ENCODE data around the gene ASXL2.

ASXL2 gene

DNA sequence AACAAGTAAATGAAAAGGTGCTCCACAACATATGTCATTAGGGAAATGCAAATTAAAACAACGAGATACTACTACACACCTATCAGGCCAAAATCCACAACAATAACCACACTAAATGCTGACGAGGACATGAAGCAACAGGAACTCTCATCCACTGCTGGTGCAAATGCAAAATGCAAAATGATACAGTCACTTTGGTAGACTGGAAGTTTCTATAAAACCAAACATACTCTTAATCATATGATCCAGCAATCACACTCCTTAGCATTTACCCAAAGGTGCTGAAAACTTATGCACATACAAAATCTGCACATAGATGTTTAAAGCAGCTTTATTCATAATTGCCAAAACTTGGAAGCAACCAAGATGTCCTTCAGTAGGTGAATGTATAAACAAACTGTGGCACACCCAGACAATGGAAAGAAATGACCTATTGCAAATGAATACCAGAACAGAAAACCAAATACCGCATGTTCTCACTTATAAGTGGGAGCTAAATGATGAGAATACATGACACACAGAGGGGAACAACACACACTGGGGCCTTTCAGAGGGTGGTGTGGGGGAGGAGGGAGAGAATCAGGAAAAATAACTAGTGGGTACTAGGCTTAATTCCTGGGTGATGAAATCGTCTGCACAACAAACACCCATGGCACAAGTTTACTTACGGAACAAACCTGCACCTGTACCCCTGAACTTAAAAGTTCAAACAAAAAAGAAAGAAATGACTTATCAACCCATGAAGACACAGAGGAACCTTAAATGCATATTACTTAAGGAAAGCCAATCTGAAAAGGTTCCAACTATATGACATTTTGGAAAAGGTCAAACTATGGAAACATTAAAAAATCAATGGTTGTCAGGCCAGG is 80.4 kb downstream of the ASXL2 start:
- DNase-seq: no peak

DNA sequence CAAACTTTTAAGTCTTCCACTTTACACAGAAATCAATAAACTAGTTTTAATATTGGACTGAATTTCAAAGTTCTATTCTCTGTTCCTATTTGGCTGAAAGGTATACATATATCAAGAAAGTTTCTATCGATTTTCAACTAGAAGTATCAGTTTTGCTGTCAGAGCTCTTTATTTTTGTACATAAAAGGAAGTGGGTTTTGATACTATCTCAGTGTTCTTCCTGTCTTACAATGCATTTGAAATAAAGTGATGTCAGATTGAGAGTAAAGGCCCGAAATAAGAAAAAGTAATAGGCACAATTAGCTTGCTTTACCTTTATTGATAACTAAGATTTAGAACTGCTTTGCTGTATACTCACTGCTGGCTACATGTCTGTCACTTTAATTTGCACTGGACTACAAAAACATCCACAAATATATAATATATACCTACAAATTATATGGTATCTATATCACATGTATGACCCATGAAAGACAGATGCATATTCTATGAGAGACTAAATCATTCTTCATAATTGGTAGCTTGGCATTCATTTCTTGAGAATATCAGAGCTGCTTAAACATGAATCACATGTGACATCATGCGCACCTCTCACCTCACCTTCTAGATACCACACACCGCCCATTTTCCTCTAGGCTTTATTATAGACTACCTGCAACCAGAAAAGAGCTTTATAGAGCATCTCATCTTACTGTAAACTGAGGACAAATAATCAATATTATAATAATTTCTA is 83.6 kb downstream of the ASXL2 start:
- no peak for DNase-seq

DNA sequence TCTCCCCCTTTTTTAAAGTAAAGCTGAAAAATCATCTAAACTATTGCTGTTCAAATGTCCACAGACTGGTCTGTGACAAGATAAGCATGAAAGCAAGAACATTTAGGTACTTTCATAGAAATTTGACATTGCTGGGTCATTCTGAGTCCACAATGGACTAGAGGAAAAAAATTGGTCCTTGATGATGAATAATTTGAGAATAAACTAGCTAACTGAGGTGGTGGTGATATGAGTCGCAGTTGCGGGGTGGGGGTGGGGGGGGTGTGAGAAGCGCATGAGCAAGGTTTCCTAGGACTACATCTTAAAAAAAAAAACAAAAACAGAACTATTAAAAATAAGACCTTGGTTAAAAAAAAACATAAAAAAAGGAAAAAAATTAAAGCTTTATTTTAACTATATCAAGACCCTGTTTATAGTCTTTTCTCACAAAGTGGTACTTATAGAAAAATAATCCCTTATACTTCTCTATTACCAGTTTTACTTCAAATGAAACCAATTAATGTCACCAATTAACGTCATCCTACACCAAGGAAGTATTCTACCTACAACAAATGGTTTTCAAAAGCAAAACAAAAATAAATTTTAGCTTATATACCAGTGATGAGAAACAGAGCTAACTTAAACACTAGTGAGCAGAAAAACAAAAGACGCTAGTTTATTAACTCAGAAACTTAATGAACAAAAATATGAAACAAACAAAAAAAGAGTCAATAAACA is 88.1 kb downstream of the ASXL2 start:
- DNase-seq: no peak

DNA sequence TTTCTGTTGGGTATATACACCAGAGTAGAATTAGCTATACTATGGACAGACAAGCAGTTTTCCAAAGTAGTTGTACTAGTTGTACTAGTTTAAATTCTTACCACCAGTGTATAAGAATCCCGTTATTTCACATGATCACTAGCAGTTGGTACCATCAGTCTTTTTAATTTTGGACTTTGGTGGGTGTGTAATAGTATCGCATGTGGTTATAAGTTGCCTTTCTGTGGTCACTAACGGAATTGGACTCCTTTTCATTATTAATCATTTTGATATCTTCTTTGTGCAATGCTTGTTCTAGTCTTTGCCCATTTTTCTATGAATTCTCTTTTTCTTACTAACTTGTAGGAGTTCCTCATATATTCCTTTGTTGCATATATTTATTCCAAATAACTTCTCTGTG is 89.8 kb downstream of the ASXL2 start:
- DNase-seq: no peak

DNA sequence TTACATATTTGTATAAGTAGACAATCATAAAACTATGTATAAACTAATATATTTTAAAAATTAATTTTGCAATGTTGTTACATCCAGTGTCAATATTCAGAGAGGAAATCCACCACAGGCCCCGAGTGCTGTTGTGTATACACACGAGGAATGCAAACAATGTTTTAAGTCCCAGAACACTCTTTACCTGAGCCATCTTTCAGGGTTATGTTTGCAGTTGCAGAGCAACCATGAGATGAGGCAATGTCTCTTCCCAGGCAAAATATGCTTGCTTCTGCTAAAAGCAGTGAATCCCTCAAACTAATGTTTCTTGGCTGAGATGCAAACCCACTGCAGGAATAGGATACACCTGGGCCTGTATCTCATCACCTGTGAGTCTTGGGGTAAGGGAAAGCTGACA is 91.3 kb downstream of the ASXL2 start:
- no peak for DNase-seq

DNA sequence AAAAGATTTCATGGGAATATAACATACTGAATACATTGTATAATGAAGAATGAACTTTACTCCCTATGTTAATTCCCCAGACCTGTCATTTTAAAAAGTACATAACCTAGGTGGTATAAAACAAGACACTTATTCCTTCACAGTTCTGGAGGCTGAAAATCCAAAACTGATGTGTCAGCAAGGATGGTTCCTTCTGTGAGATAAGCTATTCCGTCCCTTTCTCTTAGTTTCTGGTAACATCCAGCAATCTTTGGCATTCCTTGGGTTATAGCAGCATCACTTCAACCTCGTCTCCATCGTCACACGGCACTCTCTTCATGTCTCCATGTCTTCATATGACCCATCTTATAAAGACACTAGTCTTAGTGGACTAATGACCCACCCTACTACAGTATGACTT is 93.9 kb downstream of the ASXL2 start:
- no peak for DNase-seq

DNA sequence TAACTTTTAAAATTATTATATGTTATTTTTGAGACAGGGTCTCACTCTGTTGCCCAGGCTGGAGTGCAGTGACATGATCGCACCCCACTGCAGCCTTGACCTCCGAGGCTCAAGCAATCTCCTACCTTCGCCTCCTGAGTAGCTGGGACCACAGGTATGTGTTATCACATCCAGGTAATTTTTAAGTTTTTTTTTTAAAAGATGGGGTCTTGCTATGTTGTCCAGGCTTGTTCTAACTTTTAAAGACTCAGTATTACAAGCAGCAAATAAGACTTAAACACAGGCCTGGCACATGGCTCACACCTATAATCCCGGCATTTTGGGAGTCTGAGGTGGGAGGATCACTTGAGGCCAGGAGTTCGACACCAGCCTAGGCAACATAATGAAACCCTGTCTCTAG is 101.2 kb downstream of the ASXL2 start:
- DNase-seq: no peak

DNA sequence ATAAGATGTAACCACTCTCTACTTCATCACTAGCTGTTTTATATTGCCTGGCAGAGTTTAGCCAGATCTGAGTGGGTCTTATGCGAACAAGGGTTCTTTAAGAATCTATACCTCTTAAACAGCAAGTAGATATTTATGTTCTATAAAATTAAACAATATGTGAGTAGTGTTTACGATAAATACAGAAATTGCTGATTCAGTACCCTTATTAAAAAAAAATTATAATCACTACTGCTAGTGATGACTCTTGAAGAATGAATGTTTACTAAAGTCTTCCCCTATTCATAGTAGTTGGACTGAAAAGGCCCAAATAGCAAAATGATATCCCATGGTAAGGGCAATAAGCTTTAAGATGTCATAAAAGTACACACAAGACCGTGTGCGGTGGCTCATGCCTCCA is 106.2 kb downstream of the ASXL2 start:
- no peak for DNase-seq

DNA sequence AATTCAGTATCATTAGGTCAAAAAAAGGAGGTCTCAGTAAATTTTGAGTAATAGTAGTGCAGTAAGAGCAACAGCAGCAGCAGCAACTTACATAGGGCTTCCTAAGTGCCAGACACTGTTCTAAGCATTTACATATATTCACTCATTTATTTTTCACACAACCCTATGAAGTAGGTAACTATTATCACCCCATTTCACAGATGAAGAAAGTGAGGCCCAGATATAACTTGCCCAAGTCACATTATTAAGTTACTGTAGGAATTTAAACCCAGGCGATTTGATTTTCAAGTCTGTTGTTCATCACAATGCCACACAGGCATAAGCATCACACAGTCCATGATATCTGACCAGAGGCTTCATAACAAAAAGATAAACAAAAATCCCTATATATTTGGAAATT is 114.7 kb downstream of the ASXL2 start:
- no peak for DNase-seq

DNA sequence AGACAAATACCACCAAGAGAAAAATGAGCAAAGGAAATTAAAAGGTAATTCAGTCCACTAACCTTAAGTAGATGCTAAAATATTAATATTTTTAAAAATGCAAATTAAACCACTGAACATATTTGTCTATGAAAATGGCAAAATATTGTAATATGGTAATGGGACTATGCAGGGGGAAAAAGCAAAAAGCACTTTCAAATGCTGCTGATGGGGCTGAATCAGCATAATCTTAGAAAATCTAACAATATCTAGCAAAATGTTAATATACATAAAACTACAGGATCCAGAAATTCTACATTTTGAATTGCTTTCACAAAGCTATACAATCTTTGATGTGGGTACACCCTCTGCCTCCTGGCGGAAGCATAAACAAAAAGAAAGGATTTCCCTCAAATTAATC is 118.0 kb downstream of the ASXL2 start:
- no peak for DNase-seq

DNA sequence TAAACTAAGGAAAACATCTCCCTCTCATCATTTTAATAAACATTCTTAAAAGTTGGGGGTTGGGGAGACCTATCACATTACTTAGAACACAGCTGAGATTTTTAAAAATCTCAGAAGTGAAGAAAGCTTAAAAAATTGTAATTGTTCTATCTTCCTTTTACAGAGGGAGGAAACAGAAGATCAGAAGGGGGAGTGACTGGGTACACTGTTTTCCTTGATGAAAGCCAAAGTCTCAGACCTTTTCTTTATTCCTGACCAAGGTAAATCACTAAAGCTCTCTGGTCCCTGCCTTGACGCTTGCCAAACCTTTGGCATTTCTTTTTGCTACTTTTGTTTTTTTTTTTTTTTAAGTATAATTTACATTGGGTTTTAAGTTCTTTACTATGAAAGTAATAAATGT is 119.9 kb downstream of the ASXL2 start:
- DNase-seq: no peak

DNA sequence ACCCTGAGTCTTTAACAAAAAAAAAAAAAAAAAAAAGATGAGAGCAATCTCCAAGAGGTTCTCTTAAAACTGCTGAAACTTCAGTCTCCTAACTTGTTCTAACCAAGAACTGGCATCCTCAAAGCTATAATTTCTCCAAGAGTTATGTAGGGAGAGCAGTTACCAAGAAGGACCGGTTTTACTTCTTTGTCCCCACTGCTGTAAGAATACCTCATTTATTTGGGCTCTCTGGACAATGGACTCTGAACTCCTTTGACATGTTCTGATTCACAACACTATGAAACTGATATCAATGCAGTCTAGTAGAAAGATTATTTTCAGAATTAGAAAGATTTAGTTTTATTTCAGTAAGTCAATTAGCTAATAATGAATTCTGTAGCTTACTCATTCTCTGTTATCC is 120.4 kb downstream of the ASXL2 start:
- no peak for DNase-seq

DNA sequence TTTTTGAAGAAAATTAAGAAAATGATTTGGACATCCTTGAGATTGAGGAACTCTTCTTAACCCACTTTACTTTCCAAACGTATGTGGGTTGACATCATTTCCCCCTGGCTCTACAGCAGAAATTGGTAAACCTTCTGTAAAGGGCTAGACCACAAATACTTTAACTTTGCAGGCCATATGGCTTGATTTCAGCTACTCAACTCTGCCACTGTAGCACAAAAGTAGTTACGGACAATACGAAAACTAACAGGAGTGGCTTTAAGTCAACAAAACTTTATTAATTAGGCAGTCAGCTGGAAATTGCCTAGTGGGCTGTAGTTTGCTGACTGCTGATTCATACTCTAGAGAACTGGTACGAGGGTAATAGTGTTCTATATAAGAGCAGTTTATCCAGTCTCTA is 121.8 kb downstream of the ASXL2 start:
- no peak for DNase-seq

DNA sequence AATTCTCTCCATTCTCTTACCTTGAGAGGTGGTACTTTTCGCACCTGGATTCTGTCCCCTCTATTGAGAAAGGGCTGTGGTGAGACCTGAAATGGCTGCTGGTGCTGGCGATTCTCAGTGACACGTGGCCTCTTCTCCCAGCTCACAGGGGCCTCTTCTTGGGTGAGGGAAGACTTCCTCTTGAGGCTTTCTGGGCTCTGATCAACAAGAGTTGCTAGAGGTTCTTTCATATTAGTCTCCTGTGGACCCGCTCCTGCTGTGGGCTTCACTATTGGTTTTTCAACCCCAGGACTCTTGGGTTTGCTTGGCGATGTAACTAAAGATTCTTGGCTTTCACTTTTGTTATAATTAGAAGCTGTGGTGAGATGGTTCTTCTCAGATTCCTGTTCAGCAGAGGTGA is 128.6 kb downstream of the ASXL2 start:
- DNase-seq: no peak

DNA sequence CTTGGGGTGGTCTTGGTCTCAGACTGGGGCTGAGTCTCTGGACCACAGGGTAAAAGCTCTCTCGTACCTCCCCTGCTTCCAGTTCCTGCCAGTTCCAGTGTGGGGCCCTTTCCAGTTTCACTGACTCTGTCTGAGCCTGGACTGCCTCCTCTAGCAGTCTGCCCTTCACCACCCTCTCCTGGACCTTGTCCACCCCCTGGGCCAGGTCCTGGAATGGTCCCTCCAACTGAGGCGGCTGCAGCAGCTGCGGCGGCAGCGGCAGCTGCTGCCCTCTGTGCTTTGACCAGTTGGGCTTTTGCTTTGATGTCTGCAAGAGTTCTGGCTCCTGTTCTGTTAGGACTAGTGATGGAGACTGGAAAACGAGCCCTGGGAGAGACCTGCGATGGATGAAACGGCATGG is 134.2 kb downstream of the ASXL2 start:
- no peak for DNase-seq

DNA sequence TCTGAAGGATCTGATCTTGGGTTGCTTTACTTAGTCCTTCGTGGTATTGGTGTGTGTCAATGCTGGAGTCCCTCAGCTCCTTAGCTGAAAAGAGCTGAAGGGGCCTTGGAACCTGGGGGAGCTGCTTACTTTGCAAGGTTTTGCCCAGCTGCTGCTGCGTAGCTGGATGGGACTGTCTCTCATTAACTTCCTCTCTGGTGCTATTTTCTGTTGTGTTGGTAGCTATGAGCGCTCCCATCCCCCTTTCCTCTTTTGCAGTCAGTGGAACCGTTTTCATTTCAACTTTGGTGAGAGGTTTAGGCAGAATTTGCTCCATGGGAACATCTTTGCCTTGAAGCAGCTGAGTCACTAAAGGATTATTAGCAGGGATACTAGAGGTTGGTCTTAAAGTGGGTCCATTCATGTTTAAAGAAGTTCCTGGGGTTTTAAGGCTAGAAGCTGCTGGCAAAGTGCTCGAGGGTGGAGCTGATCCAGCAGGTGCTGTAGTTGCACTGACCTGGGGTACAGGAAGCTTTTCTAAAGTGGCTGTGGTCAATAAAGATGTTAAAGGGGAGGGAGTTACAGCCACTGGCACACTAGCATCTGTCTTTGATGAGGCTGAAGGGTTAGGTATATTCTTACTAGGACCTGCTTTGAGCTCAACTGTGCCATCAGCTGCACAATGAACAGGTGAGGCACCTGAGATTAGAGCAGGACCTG is 135.0 kb downstream of the ASXL2 start:
- DNase-seq: no peak

DNA sequence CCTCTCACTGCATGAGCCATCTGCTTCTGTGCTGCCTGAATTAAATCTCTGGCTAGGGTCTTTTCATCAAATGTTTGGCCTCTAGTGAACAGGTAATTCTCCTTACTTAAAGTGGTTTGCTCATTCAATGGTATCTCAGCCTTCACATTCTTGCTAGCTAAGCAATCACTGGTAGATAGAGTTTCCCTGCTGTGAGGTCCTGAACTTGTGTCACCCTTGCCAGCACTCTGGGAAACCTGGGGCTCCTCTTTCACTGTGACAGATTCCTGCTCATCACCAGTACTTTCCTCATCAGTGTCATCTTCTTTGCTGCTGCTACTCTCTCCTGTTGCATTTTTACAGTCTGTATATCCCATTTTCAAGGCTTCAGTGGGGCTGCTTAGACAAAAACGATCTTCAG is 135.8 kb downstream of the ASXL2 start:
- no peak for DNase-seq

DNA sequence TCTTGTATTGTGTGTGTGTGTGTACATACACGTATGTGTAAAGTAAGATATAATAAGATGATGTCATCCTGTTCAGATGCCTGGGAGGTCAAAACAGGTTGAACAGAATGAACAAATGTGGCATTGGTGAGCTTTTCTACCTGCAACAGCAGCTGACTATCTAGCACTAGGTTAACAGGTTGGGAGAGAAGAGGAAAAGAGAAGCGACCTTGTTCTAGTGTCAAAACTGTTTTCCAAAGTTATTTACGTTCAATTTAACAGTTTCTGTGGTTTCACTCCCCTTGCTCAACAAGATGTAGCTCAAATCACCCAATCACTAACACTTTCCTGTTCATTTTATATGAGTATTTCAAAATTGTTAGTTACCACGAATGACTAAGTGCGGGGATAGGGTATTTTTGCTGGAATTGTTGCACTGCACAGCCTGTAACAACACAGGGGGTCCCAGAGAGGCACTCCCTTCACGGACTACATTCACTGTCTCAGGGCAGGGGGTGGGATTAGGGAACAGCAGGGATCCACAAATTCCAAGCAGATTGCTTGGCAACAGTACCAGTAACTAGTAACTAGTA is 137.4 kb downstream of the ASXL2 start:
- no peak for DNase-seq

DNA sequence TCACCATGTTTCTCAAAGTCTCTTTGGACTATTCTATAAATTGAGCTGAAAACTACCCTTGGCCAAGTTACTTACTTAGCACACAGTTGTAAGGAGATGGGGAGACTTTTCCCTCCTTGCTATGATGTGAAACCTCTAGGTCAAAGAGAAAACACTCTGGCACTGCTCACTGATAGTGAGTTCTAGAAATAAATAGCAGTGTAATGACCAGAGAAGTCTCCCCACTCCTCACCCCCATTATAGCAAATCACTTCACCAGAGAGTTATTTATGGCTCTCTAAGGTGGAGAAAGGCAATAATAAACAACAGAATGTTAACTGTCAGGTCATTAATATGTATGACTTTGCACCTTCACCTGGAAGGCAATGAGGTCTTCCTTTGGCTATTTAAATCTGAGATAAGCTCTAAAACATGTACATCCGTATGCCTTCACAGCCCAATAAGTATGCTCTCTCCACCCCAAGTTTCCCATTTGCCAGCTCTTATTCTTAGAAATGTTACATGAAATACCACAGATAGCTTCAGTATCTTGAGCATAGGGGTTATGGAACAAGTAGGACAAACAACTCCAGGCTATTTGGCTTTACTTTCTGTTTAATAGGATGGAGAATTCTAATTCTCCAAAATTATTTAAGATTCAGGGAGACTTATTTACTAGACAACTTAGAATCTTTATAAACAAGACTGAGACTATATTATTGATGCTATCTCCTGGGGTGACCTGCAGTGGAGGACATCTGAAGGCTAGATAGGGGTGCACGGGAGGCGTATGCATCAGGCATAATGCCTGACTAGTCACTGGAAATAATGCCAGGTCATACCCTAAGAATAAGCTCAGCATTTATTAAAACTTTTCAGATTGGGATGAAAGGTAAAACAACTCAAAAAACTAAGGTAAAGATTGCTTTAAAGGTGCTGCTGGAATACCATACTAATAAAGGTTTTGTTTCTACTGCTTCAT is 139.6 kb downstream of the ASXL2 start:
- DNase-seq: no peak

DNA sequence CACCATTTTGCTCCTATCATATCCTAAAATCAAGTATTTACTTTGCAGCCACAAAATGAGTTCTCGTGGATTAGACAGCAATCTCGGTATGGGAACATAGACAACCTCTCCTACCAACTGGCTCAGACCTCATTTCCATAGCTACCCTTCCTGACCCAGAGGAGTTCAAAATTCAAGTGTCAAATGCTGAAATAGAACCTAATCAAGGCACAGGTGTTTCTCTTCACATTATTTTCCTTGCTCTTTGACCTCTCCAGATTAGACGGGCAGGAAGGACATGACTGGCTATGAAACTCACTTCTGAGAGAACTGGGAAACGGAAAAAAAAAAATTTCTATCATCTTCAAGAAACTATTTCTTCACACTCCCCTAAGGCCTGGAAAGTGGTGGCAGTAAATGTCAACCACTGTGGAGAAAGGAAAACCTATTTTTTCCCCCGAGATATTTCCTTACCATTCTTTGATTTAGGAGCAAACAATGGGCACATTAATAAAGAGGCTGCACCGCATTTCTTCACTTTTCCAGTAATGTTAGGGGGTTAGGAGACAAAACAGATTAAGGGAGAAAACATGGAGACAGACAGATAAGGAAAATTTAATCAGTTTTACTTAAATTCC is 141.3 kb downstream of the ASXL2 start:
- no peak for DNase-seq

DNA sequence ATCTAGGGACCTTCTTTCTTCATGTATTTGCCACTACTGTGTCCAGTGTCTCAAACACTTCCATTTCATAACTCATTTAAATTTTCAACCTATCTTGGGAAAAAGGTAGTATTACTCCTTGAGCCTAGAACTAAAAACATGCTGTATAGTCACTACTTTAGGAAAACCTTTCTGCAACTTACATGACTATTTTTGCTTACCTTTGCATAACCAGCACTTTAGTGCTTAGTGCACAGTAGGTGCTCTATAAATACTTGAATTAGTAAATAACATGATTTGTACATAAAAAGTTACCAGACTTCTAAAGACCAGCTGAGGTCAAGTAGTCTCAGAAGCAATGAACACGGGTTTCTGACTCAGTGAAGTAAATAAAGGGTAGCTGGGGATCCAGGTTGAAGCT is 142.5 kb downstream of the ASXL2 start:
- no peak for DNase-seq

All from NCI-H345 (cell line).